Measurements from ENCODE around the gene FLOT2. TPM values are rescaled to one million over a fixed set of nuclear protein-coding genes. Genes with fewer than 3 reads are reported as not detected.

FLOT2 gene, protein sequence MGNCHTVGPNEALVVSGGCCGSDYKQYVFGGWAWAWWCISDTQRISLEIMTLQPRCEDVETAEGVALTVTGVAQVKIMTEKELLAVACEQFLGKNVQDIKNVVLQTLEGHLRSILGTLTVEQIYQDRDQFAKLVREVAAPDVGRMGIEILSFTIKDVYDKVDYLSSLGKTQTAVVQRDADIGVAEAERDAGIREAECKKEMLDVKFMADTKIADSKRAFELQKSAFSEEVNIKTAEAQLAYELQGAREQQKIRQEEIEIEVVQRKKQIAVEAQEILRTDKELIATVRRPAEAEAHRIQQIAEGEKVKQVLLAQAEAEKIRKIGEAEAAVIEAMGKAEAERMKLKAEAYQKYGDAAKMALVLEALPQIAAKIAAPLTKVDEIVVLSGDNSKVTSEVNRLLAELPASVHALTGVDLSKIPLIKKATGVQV
- 96.7 and 191 TPM in 2 replicates for total RNA-seq

GRCh38 chr17:28896884-28897768 is at the start of gene FLOT2:
Gene FLOT2 (minus strand): TSS chr17:28897733. CDS start chr17:28897574, 159 bp downstream.

GRCh38 chr17:28902819-28903545 is 5.4 kb upstream of the FLOT2 start, which contains the start of gene DHRS13:
Gene DHRS13 (minus strand): TSS chr17:28903079. CDS start chr17:28902944, 135 bp downstream.

GRCh38 chr17:28854457-28855335 is 42.8 kb downstream of the FLOT2 start, which contains the start of gene ERAL1:
Gene ERAL1 (plus strand): TSS chr17:28855016. CDS start chr17:28855035, 19 bp downstream.

GRCh38 chr17:28842282-28843012 is 55.1 kb downstream of the FLOT2 start, which contains the start of gene FAM222B:
Gene FAM222B (minus strand): TSS chr17:28842790. CDS start chr17:28766667, 76,123 bp downstream.

Other genes starting within 250 kb of the FLOT2 start
- 62.8 and 78.0 TPM in 2 replicates for gene SDF2, start 235.8 kb downstream of the FLOT2 start, total RNA-seq
- 29.0 and 82.1 TPM in 2 replicates for gene SUPT6H, start 235.5 kb downstream of the FLOT2 start, total RNA-seq
- gene PROCA1, start 185.8 kb downstream of the FLOT2 start, total RNA-seq = 0.57 and 1.1 TPM in 2 replicates
- 8.9 and 18.1 TPM in 2 replicates for gene RAB34, start 179.9 kb downstream of the FLOT2 start, total RNA-seq
- 621 and 681 TPM in 2 replicates for gene RPL23A, start 177.7 kb downstream of the FLOT2 start, total RNA-seq
- 0.63 and 1.3 TPM in 2 replicates for gene TLCD1, start 171.5 kb downstream of the FLOT2 start, total RNA-seq
- 0.81 and 2.3 TPM in 2 replicates for gene NEK8, start 168.9 kb downstream of the FLOT2 start, total RNA-seq
- gene TRAF4, start 153.7 kb downstream of the FLOT2 start, total RNA-seq = 28.8 and 31.6 TPM in 2 replicates
- gene FAM222B, start 54.9 kb downstream of the FLOT2 start, total RNA-seq = 2.9 and 13.6 TPM in 2 replicates
- gene ERAL1, start 42.7 kb downstream of the FLOT2 start, total RNA-seq = 16.4 and 32.5 TPM in 2 replicates
- 7.4 and 12.3 TPM in 2 replicates for gene DHRS13, start 5.3 kb upstream of the FLOT2 start, total RNA-seq
- gene PHF12, start 53.8 kb upstream of the FLOT2 start, total RNA-seq = 5.3 and 22.2 TPM in 2 replicates
- not detected in 2 replicates for gene SEZ6, start 108.3 kb upstream of the FLOT2 start, total RNA-seq
- 2.3 and 2.8 TPM in 2 replicates for gene PIPOX, start 145.4 kb upstream of the FLOT2 start, total RNA-seq

All from bladder microvascular endothelial cell (primary cell).